A673 (cell line): Measurements from ENCODE around the gene C2orf76.

ENCODE experiments used
- CTCF ChIP-seq: fragments of 300-800, 200-600 bp; sonication (generic); conservative IDR thresholded peaks from 2 replicates; pipeline ENCODE4 v1.5.1; 2017; ENCODE audit warnings: low read depth, mild to moderate bottlenecking, antibody characterized with exemption, low read length, moderate library complexity, mixed read lengths
- EZH2 ChIP-seq: fragments of 200-600 bp; sonication (generic); IDR thresholded peaks from 2 replicates; pipeline ENCODE4 v1.6.1; 2017; ENCODE audit warnings: borderline replicate concordance, low read depth, mild to moderate bottlenecking, mixed read lengths, antibody characterized with exemption, low read length; ENCODE audit not compliant: poor library complexity, severe bottlenecking

- TF ChIP-seq CTCF (no peak), EZH2 (no peak)
Measured at GRCh38 chr2:119364798-119365197, 1.8 kb downstream of the C2orf76 start.
